GF-D8 (cell line): ENCODE data around the gene GTF2F1.
"Not testable (repeated sequence)": the region's sequence is repeated elsewhere in the genome, so short reads cannot be mapped to it uniquely, and the experiment has no call there.

Experiments used
- DNase-seq: peaks from one replicate; lab custom pipeline; 2025; lab: John Stamatoyannopoulos, UW

GTF2F1 gene

GRCh38 chr19:6417713-6418561 is 25.0 kb upstream of the GTF2F1 start:
- DNase-seq, result no peak

- DNase-seq, result no peak
These were observed 23.9 kb upstream of the GTF2F1 start for GRCh38 chr19:6416658-6417405.

GRCh38 chr19:6415591-6416190 is 22.7 kb upstream of the GTF2F1 start:
- DNase-seq, result no peak

GRCh38 chr19:6414793-6415590 is 22.0 kb upstream of the GTF2F1 start:
- DNase-seq, result no peak

GRCh38 chr19:6413721-6414643 is 21.0 kb upstream of the GTF2F1 start:
- DNase-seq, result no peak

GRCh38 chr19:6413291-6413690 is 20.3 kb upstream of the GTF2F1 start:
- DNase-seq, result no peak

GRCh38 chr19:6412447-6413091 is 19.6 kb upstream of the GTF2F1 start:
- no peak for DNase-seq

- no peak for DNase-seq
These were observed 19.1 kb upstream of the GTF2F1 start for GRCh38 chr19:6412061-6412446.

- DNase-seq, result no peak
These were observed 16.4 kb upstream of the GTF2F1 start for GRCh38 chr19:6409346-6409745.

GRCh38 chr19:6406401-6406800 is 13.4 kb upstream of the GTF2F1 start:
- DNase-seq, result no peak

GRCh38 chr19:6402837-6403608 is 10.1 kb upstream of the GTF2F1 start:
- no peak for DNase-seq

- DNase-seq, result no peak
These were observed 9.1 kb upstream of the GTF2F1 start for GRCh38 chr19:6402058-6402457.

GRCh38 chr19:6400062-6400944 is 7.3 kb upstream of the GTF2F1 start:
- DNase-seq, result not testable (repeated sequence)

- no peak for DNase-seq
These were observed 3.3 kb upstream of the GTF2F1 start for GRCh38 chr19:6396305-6396704.

GRCh38 chr19:6394831-6395230 is 1.9 kb upstream of the GTF2F1 start:
- no peak for DNase-seq

- no peak for DNase-seq
These were observed 1.0 kb upstream of the GTF2F1 start for GRCh38 chr19:6393983-6394412.

- no peak for DNase-seq
These were observed 517 bp downstream of the GTF2F1 start for GRCh38 chr19:6392221-6393073.

- DNase-seq, result no peak
These were observed 5.6 kb downstream of the GTF2F1 start for GRCh38 chr19:6387372-6387771.
